CD4-positive, alpha-beta T cell treated with Interleukin-17A for 4 hours (primary cell): Measurements from ENCODE around the gene P3H2.
"Not testable (repeated sequence)": the region's sequence is repeated elsewhere in the genome, so short reads cannot be mapped to it uniquely, and the experiment has no call there.

Experiments
- DNase-seq: peaks from one replicate; pipeline ENCODE4 v3.0.0-alpha.2; 2020; ENCODE audit warnings: mixed read lengths

P3H2 gene

GRCh38 chr3:190120269-190121060 lies at the start of gene P3H2:
Gene P3H2 (minus strand): TSS chr3:190120897. CDS start chr3:190120731, 166 bp downstream.
- DNase-seq = no peak

- DNase-seq = no peak
Measured at GRCh38 chr3:190169877-190170276, 49.2 kb upstream of the P3H2 start.

- no peak for DNase-seq
Measured at GRCh38 chr3:190169243-190169642, 48.5 kb upstream of the P3H2 start.

GRCh38 chr3:190167936-190168680 lies 47.4 kb upstream of the P3H2 start:
- no peak for DNase-seq

GRCh38 chr3:190166948-190167347 lies 46.3 kb upstream of the P3H2 start:
- DNase-seq = no peak

- DNase-seq = no peak
Measured at GRCh38 chr3:190165253-190165652, 44.6 kb upstream of the P3H2 start.

- DNase-seq = not testable (repeated sequence)
Measured at GRCh38 chr3:190162013-190162412, 41.3 kb upstream of the P3H2 start.

- no peak for DNase-seq
Measured at GRCh38 chr3:190159902-190160435, 39.3 kb upstream of the P3H2 start.

- DNase-seq = no peak
Measured at GRCh38 chr3:190158261-190158660, 37.6 kb upstream of the P3H2 start.

GRCh38 chr3:190155752-190156151 lies 35.1 kb upstream of the P3H2 start:
- DNase-seq = no peak

GRCh38 chr3:190150681-190151080 lies 30.0 kb upstream of the P3H2 start:
- no peak for DNase-seq

GRCh38 chr3:190149830-190150619 lies 29.3 kb upstream of the P3H2 start:
- not testable (repeated sequence) for DNase-seq

GRCh38 chr3:190144793-190145192 lies 24.1 kb upstream of the P3H2 start:
- DNase-seq = not testable (repeated sequence)

- no peak for DNase-seq
Measured at GRCh38 chr3:190142041-190142440, 21.3 kb upstream of the P3H2 start.

- DNase-seq = no peak
Measured at GRCh38 chr3:190139365-190139764, 18.7 kb upstream of the P3H2 start.

- DNase-seq = no peak
Measured at GRCh38 chr3:190132371-190132770, 11.7 kb upstream of the P3H2 start.

- DNase-seq = no peak
Measured at GRCh38 chr3:190131329-190131728, 10.6 kb upstream of the P3H2 start.

- no peak for DNase-seq
Measured at GRCh38 chr3:190130696-190131095, 10.0 kb upstream of the P3H2 start.

- no peak for DNase-seq
Measured at GRCh38 chr3:190130037-190130436, 9.3 kb upstream of the P3H2 start.

- no peak for DNase-seq
Measured at GRCh38 chr3:190127797-190128196, 7.1 kb upstream of the P3H2 start.

GRCh38 chr3:190127195-190127594 lies 6.5 kb upstream of the P3H2 start:
- no peak for DNase-seq

- no peak for DNase-seq
Measured at GRCh38 chr3:190125436-190126068, 4.9 kb upstream of the P3H2 start.

GRCh38 chr3:190124067-190124466 lies 3.4 kb upstream of the P3H2 start:
- no peak for DNase-seq
